ENCODE data around the gene TTLL11.

Gene TTLL11

GRCh38 chr9:121807069-121807822 is 285.9 kb downstream of the TTLL11 start:
- H3K4me3 ChIP-seq (ENCODE audit: low read depth, low read length): no peak overlapping the region
- DNase-seq (ENCODE audit: low read depth): no peak
- TF ChIP-seq MAX (IDR thresholded peaks at IDR 0.05; ENCODE audit: low read depth, low read length): no peak
- TF ChIP-seq POLR2A (IDR thresholded peaks at IDR 0.05; ENCODE audit: extremely low read depth, insufficient read length): no peak
- TF ChIP-seq MYC (IDR thresholded peaks at IDR 0.05; ENCODE audit: low read depth, low read length): no peak
- no peak for TF ChIP-seq CTCF (IDR thresholded peaks at IDR 0.05; ENCODE audit: low read depth, low read length)

- no peak for DNase-seq (ENCODE audit: low read depth)
- no peak overlapping the region for H3K4me3 ChIP-seq (ENCODE audit: low read depth, low read length)
- TF ChIP-seq MYC (IDR thresholded peaks at IDR 0.05; ENCODE audit: low read depth, low read length) (no peak), POLR2A (IDR thresholded peaks at IDR 0.05; ENCODE audit: extremely low read depth, insufficient read length) (no peak), MAX (IDR thresholded peaks at IDR 0.05; ENCODE audit: low read depth, low read length) (no peak), CTCF (IDR thresholded peaks at IDR 0.05; ENCODE audit: low read depth, low read length) (no peak)
These were observed 290.4 kb downstream of the TTLL11 start for GRCh38 chr9:121802753-121803152.

- DNase-seq (ENCODE audit: low read depth): no peak
- no peak overlapping the region for H3K4me3 ChIP-seq (ENCODE audit: low read depth, low read length)
- TF ChIP-seq MYC (IDR thresholded peaks at IDR 0.05; ENCODE audit: low read depth, low read length) (no peak), POLR2A (IDR thresholded peaks at IDR 0.05; ENCODE audit: extremely low read depth, insufficient read length) (no peak), MAX (IDR thresholded peaks at IDR 0.05; ENCODE audit: low read depth, low read length) (no peak), CTCF (IDR thresholded peaks at IDR 0.05; ENCODE audit: low read depth, low read length) (no peak)
These were observed 291.5 kb downstream of the TTLL11 start for GRCh38 chr9:121801579-121801978.

GRCh38 chr9:121800376-121800775 is 292.7 kb downstream of the TTLL11 start:
- no peak for DNase-seq (ENCODE audit: low read depth)
- H3K4me3 ChIP-seq (ENCODE audit: low read depth, low read length): no peak overlapping the region
- no peak for TF ChIP-seq MAX (IDR thresholded peaks at IDR 0.05; ENCODE audit: low read depth, low read length)
- no peak for TF ChIP-seq MYC (IDR thresholded peaks at IDR 0.05; ENCODE audit: low read depth, low read length)
- no peak for TF ChIP-seq CTCF (IDR thresholded peaks at IDR 0.05; ENCODE audit: low read depth, low read length)
- TF ChIP-seq POLR2A (IDR thresholded peaks at IDR 0.05; ENCODE audit: extremely low read depth, insufficient read length): no peak

- no peak for DNase-seq (ENCODE audit: low read depth)
- TF ChIP-seq CTCF (IDR thresholded peaks at IDR 0.05; ENCODE audit: low read depth, low read length): no peak
- no peak for TF ChIP-seq MYC (IDR thresholded peaks at IDR 0.05; ENCODE audit: low read depth, low read length)
- no peak for TF ChIP-seq MAX (IDR thresholded peaks at IDR 0.05; ENCODE audit: low read depth, low read length)
- TF ChIP-seq POLR2A (IDR thresholded peaks at IDR 0.05; ENCODE audit: extremely low read depth, insufficient read length): no peak
These were observed 294.2 kb downstream of the TTLL11 start for GRCh38 chr9:121798941-121799340.

More at GRCh38 chr9:121798941-121799340, 294.2 kb downstream of the TTLL11 start:
- H3K4me3 ChIP-seq (ENCODE audit: low read depth, low read length): no peak overlapping the region
